H9 (cell line): ENCODE results near the gene ABCD3. TPM values are rescaled to one million over a fixed set of nuclear protein-coding genes. Genes with fewer than 3 reads are reported as not detected.

Source experiments
- DNase-seq: peaks from one replicate; pipeline ENCODE4 v3.0.0-alpha.2; 2017
- H2AFZ ChIP-seq: one replicate; pipeline ENCODE4 v1.6.1; 2013; ENCODE audit warnings: mild to moderate bottlenecking, low read length, control low read depth, moderate library complexity
- H2AK5ac ChIP-seq: 2 replicates; pipeline ENCODE4 v1.6.1; 2013; ENCODE audit warnings: low read length, control low read depth, mixed read lengths; ENCODE audit not compliant: insufficient read length
- H2BK120ac ChIP-seq: one replicate; pipeline ENCODE4 v1.6.1; 2013; ENCODE audit warnings: low read depth, mild to moderate bottlenecking, low read length, control low read depth, inconsistent platforms; ENCODE audit not compliant: poor library complexity, severe bottlenecking
- H2BK12ac ChIP-seq: 2 replicates; pipeline ENCODE4 v1.6.1; 2013; ENCODE audit warnings: low read length, control low read depth, mixed read lengths, low read depth; ENCODE audit not compliant: insufficient read length
- H2BK15ac ChIP-seq: 2 replicates; pipeline ENCODE4 v1.6.1; 2013; ENCODE audit warnings: low read depth, low read length, control low read depth
- H2BK20ac ChIP-seq: one replicate; pipeline ENCODE4 v1.6.1; 2013; ENCODE audit warnings: low read depth, mild to moderate bottlenecking, low read length, control low read depth, inconsistent platforms; ENCODE audit not compliant: poor library complexity, severe bottlenecking
- H2BK5ac ChIP-seq: 2 replicates; pipeline ENCODE4 v1.6.1; 2013; ENCODE audit warnings: low read length, control low read depth, mixed read lengths; ENCODE audit not compliant: insufficient read length
- H3K14ac ChIP-seq: 2 replicates; pipeline ENCODE4 v1.6.1; 2013; ENCODE audit warnings: low read length, control low read depth; ENCODE audit not compliant: insufficient read depth
- H3K18ac ChIP-seq: 2 replicates; pipeline ENCODE4 v1.6.1; 2013; ENCODE audit warnings: low read depth, mild to moderate bottlenecking, mixed read lengths, low read length, control low read depth; ENCODE audit not compliant: insufficient read length
- H3K23ac ChIP-seq: 2 replicates; pipeline ENCODE4 v1.6.1; 2013; ENCODE audit warnings: low read length, control low read depth, mixed read lengths, low read depth; ENCODE audit not compliant: insufficient read length
- H3K23me2 ChIP-seq: 2 replicates; pipeline ENCODE4 v1.6.1; 2013; ENCODE audit warnings: low read depth, mild to moderate bottlenecking, mixed read lengths, low read length, control low read depth; ENCODE audit not compliant: insufficient read length, poor library complexity, severe bottlenecking
- H3K27ac ChIP-seq: 2 replicates; pipeline ENCODE4 v1.5.1; 2013; ENCODE audit warnings: low read length, control low read depth, mixed read lengths, low read depth; ENCODE audit not compliant: insufficient read length
- H3K27me3 ChIP-seq: 2 replicates; pipeline ENCODE4 v1.6.1; 2013; ENCODE audit warnings: low read length, control low read depth, inconsistent platforms; ENCODE audit not compliant: insufficient read depth
- H3K4ac ChIP-seq: 2 replicates; pipeline ENCODE4 v1.6.1; 2013; ENCODE audit warnings: low read depth, mild to moderate bottlenecking, control low read depth, inconsistent platforms, low read length, moderate library complexity
- H3K4me1 ChIP-seq: 2 replicates; pipeline ENCODE4 v1.6.1; 2013; ENCODE audit warnings: low read length, control low read depth, inconsistent platforms; ENCODE audit not compliant: insufficient read depth
- H3K4me2 ChIP-seq: 2 replicates; pipeline ENCODE4 v1.6.1; 2013; ENCODE audit warnings: low read length, control low read depth, mixed read lengths; ENCODE audit not compliant: insufficient read length, insufficient read depth
- H3K56ac ChIP-seq: 2 replicates; pipeline ENCODE4 v1.6.1; 2013; ENCODE audit warnings: low read depth, mild to moderate bottlenecking, mixed read lengths, low read length, control low read depth; ENCODE audit not compliant: insufficient read length
- H3K79me1 ChIP-seq: 2 replicates; pipeline ENCODE4 v1.6.1; 2013; ENCODE audit warnings: low read depth, mild to moderate bottlenecking, moderate library complexity, low read length, control low read depth, inconsistent platforms; ENCODE audit not compliant: insufficient read depth, poor library complexity, severe bottlenecking
- H3K79me2 ChIP-seq: 2 replicates; pipeline ENCODE4 v1.6.1; 2013; ENCODE audit warnings: low read length, control low read depth, inconsistent platforms; ENCODE audit not compliant: insufficient read depth
- H3K9ac ChIP-seq: 2 replicates; pipeline ENCODE4 v1.6.1; 2013; ENCODE audit warnings: low read length, control low read depth, mixed read lengths; ENCODE audit not compliant: insufficient read length; ENCODE audit errors: extremely low read depth
- H3K9me3 ChIP-seq: one replicate; pipeline ENCODE4 v1.6.1; 2013; ENCODE audit warnings: low read depth, low read length, inconsistent platforms; ENCODE audit not compliant: control insufficient read depth
- H3T11ph ChIP-seq: one replicate; pipeline ENCODE4 v1.6.1; 2013; ENCODE audit warnings: mild to moderate bottlenecking, low read length, control low read depth, inconsistent platforms
- H4K20me1 ChIP-seq: one replicate; pipeline ENCODE4 v1.6.1; 2013; ENCODE audit not compliant: control insufficient read depth, insufficient read length, insufficient read depth
- H4K5ac ChIP-seq: 2 replicates; pipeline ENCODE4 v1.6.1; 2013; ENCODE audit warnings: low read depth, mild to moderate bottlenecking, mixed read lengths, low read length, control low read depth; ENCODE audit not compliant: insufficient read length
- H4K8ac ChIP-seq: replicated peaks from 2 replicates; pipeline ENCODE4 v1.6.1; 2013; ENCODE audit warnings: low read length, control low read depth, mixed read lengths, low read depth; ENCODE audit not compliant: insufficient read length
- H4K91ac ChIP-seq: 2 replicates; pipeline ENCODE4 v1.6.1; 2013; ENCODE audit warnings: low read depth, mild to moderate bottlenecking, moderate library complexity, mixed read lengths, low read length, control low read depth; ENCODE audit not compliant: insufficient read length
- H3K27ac Mint-ChIP-seq, 3 experiments: 2 replicates in 2 of 3; 3 replicates in 1 of 3; pipeline ENCODE4 v1.8.0; 2020 to 2021; ENCODE audit warnings: mixed read lengths in 3 of 3, mild to moderate bottlenecking in 1 of 3, moderate library complexity in 1 of 3
- H3K27me3 Mint-ChIP-seq: 2 replicates; pipeline ENCODE4 v1.8.0; 2021; ENCODE audit warnings: low read depth, mild to moderate bottlenecking, moderate library complexity, mixed read lengths
- H3K36me3 Mint-ChIP-seq, 3 experiments: 2 replicates in 2 of 3; 3 replicates in 1 of 3; pipeline ENCODE4 v1.8.0; 2020 to 2021; ENCODE audit warnings: low read depth in 3 of 3, mixed read lengths in 3 of 3; ENCODE audit not compliant: insufficient read depth in 1 of 3
- H3K4me1 Mint-ChIP-seq, 2 experiments: 2 replicates each; pipeline ENCODE4 v1.8.0; 2020; ENCODE audit warnings: mixed read lengths in 2 of 2
- H3K4me3 Mint-ChIP-seq, 2 experiments: 2 replicates in 1 of 2; 3 replicates in 1 of 2; pipeline ENCODE4 v1.8.0; 2020 to 2021; ENCODE audit warnings: mild to moderate bottlenecking in 2 of 2, mixed read lengths in 2 of 2, moderate library complexity in 1 of 2
- H3K9me3 Mint-ChIP-seq, 2 experiments: 2 replicates in 1 of 2; 3 replicates in 1 of 2; pipeline ENCODE4 v1.8.0; 2020; ENCODE audit warnings: mild to moderate bottlenecking in 2 of 2, mixed read lengths in 2 of 2, moderate library complexity in 1 of 2
- WGBS: extraction: QIAGEN DNeasy Blood & Tissue Kit; methylation state at CpG from one replicate; pipeline ENCODE4 v1.1.7; 2013; ENCODE audit warnings: missing lambda C conversion rate, low lambda C conversion rate, mixed read lengths; ENCODE audit not compliant: insufficient read length; ENCODE audit errors: extremely low coverage; 5-methylcytosine and 5-hydroxymethylcytosine counted together
- total RNA-seq: library from RNA; stranded (reverse); gene quantifications from 2 replicates; pipeline ENCODE4 v1.2.1, GENCODE V29; 2021
- TF ChIP-seq, protein P1 (sequence below): fragments of 200-600 bp; sonication (generic); conservative IDR thresholded peaks from 3 replicates; pipeline ENCODE4 v1.8.0; 2021; ENCODE audit warnings: antibody characterized with exemption, mild to moderate bottlenecking

Gene ABCD3
- total RNA-seq, 1 experiment from 2014 or later, result 32.0 TPM

DNA sequence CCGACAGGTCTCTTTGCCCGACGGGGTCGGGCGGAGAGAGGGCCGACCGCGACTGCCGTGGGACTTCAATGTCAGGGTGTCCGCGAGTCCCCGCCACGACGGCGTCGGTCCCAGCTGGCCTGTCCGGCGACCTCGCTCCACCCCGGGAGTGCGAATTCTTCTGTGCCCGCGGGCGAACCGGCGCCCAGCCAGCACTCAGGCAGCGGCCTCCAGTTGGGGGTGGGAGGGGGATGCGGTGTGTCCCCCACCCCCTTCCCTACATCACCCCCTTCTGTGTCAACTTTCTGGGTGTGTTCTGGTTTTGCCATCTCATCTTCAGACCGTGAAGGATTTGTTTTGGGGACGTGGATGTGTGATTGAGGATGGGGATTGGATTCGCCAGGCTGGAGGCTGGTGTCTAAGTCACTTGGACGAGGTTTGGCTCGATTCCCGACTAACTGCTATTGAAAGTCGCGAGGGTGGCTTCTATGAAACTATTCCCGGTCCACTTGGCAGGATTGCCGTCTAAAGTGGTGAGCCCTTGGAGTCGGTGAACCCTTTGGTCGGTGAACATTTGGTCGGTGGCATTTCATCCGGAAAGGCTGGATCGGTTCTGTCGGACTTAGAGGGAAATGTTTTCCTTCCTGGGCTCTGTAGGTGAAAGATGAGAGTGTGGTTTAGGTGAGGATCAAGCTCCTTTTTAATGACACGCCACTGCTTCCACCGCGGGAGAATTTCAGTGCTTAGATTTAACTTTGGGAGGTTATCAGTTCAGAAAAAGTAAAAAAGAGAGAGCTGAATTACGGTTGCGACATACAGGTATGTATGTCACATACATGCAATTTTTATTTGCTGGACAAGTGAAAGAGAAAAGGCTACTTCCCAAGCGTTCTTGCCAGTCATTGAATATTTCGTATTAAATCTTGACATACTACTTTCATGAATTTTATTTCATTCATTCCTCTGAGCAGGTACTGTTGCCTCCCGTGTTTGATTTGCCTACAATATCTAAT is 771 bp downstream of the ABCD3 start:
- Histone ChIP-seq H3K23ac (no peak overlapping the region), H3K23me2 (peaks cover 13% of the 10 kb centered on the region), H2BK12ac (no peak overlapping the region), H3K27me3 (no peaks in the 10 kb centered on the region), H4K91ac (no peak overlapping the region), H3K18ac (no peak overlapping the region), H2AK5ac (no peak overlapping the region), H2BK15ac (no peak overlapping the region), H3K79me2 (peaks cover 3% of the 10 kb centered on the region; the same call in 1 of the 2 replicates), H2BK20ac (no peak overlapping the region), H3K9ac (peak overlapping the region; percentile 74), H4K5ac (no peak overlapping the region), H3K14ac (peak overlapping the region; percentile 76; the same call in 1 of the 2 replicates), H4K8ac (no peak overlapping the region), H2AFZ (no peak overlapping the region), H3K4ac (no peak overlapping the region), H4K20me1 (no peaks in the 10 kb centered on the region), H3K27ac (no peak overlapping the region), H3K56ac (no peak overlapping the region), H3K4me1 (peaks cover 2% of the 10 kb centered on the region; the same call in 1 of the 2 replicates), H2BK5ac (no peak overlapping the region), H3T11ph (no peak overlapping the region), H3K79me1 (no peaks in the 10 kb centered on the region), H2BK120ac (no peak overlapping the region), H3K4me2 (peak overlapping the region; percentile 85), H3K9me3 (no peaks in the 10 kb centered on the region)
- Mint-ChIP-seq H3K4me3 (no peak overlapping the region; a peak in 2 of 5 replicates), H3K4me1 (peaks cover 20 to 38% of the 10 kb centered on the region in 2 experiments), H3K9me3 (no peaks in the 10 kb centered on the region), H3K27me3 (peaks cover 5% of the 10 kb centered on the region), H3K27ac (peak overlapping the region in 2 of 3 experiments; percentile 57 to 65; a peak in 2 of 7 replicates), H3K36me3 (no peaks in the 10 kb centered on the region)
- WGBS, result no CpG with 5 or more reads among the region's 52 CpGs
- DNase-seq, result peak; percentile 32
- TF ChIP-seq, protein P1, sequence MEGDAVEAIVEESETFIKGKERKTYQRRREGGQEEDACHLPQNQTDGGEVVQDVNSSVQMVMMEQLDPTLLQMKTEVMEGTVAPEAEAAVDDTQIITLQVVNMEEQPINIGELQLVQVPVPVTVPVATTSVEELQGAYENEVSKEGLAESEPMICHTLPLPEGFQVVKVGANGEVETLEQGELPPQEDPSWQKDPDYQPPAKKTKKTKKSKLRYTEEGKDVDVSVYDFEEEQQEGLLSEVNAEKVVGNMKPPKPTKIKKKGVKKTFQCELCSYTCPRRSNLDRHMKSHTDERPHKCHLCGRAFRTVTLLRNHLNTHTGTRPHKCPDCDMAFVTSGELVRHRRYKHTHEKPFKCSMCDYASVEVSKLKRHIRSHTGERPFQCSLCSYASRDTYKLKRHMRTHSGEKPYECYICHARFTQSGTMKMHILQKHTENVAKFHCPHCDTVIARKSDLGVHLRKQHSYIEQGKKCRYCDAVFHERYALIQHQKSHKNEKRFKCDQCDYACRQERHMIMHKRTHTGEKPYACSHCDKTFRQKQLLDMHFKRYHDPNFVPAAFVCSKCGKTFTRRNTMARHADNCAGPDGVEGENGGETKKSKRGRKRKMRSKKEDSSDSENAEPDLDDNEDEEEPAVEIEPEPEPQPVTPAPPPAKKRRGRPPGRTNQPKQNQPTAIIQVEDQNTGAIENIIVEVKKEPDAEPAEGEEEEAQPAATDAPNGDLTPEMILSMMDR, result no peak
